ENCODE results near the gene RIPK3.

RIPK3 gene

GRCh38 chr14:24368562-24369252 lies 28.9 kb upstream of the RIPK3 start:
- no peak overlapping the region for H3K4me3 ChIP-seq (ENCODE audit: low read depth, low read length)
- TF ChIP-seq CTCF (IDR thresholded peaks at IDR 0.05; ENCODE audit: control insufficient read depth, extremely low read depth, insufficient read depth): no peak
- DNase-seq (ENCODE audit: low read depth): no peak

GRCh38 chr14:24368212-24368561 lies 28.4 kb upstream of the RIPK3 start:
- H3K4me3 ChIP-seq (ENCODE audit: low read depth, low read length): no peak overlapping the region
- no peak for TF ChIP-seq CTCF (IDR thresholded peaks at IDR 0.05; ENCODE audit: control insufficient read depth, extremely low read depth, insufficient read depth)
- no peak for DNase-seq (ENCODE audit: low read depth)

- peak; percentile 37 for DNase-seq (ENCODE audit: low read depth)
- H3K4me3 ChIP-seq (ENCODE audit: low read depth, low read length): peak within 1 kb of the TSS; percentile 44
- TF ChIP-seq CTCF (IDR thresholded peaks at IDR 0.05; ENCODE audit: control insufficient read depth, extremely low read depth, insufficient read depth): no peak
Measured at GRCh38 chr14:24367514-24368211, 27.9 kb upstream of the RIPK3 start, which contains the start of gene NFATC4. Gene NFATC4 (plus strand): TSS chr14:24368184. CDS start chr14:24368341, 157 bp downstream.

GRCh38 chr14:24366721-24367513 lies 27.1 kb upstream of the RIPK3 start:
- peak; percentile 92 for DNase-seq (ENCODE audit: low read depth)
- H3K4me3 ChIP-seq (ENCODE audit: low read depth, low read length): peak overlapping the region; percentile 44
- TF ChIP-seq CTCF (IDR thresholded peaks at IDR 0.05; ENCODE audit: control insufficient read depth, extremely low read depth, insufficient read depth): no peak

GRCh38 chr14:24366413-24366720 lies 26.6 kb upstream of the RIPK3 start:
- TF ChIP-seq CTCF (IDR thresholded peaks at IDR 0.05; ENCODE audit: control insufficient read depth, extremely low read depth, insufficient read depth): no peak
- no peak for DNase-seq (ENCODE audit: low read depth)
- H3K4me3 ChIP-seq (ENCODE audit: low read depth, low read length): peak overlapping the region; percentile 44

GRCh38 chr14:24365600-24366412 lies 26.0 kb upstream of the RIPK3 start:
- H3K4me3 ChIP-seq (ENCODE audit: low read depth, low read length): peak overlapping the region; percentile 44

More at GRCh38 chr14:24365600-24366412, 26.0 kb upstream of the RIPK3 start:
- DNase-seq (ENCODE audit: low read depth): peak; percentile 55
- peak; percentile 67 for TF ChIP-seq CTCF (IDR thresholded peaks at IDR 0.05; ENCODE audit: control insufficient read depth, extremely low read depth, insufficient read depth)
